Thymus (tissue), 11 donors: ENCODE measurements around the gene PTAFR. TPM values are rescaled to one million over a fixed set of nuclear protein-coding genes. Genes with fewer than 3 reads are reported as not detected.

Source experiments
- DNase-seq, 9 donors: peaks; one replicate each; pipeline ENCODE4 v3.0.0-alpha.2; 2013; ENCODE audit warnings: low spot score in 9 of 9, low read depth in 6 of 9, missing footprints in 1 of 9
- H3K27ac ChIP-seq, 2 donors: one replicate each; pipeline ENCODE4 v1.5.1; 2013; ENCODE audit warnings: control low read depth in 1 of 2, low read depth in 1 of 2, low read length in 1 of 2, mild to moderate bottlenecking in 1 of 2, moderate library complexity in 1 of 2
- H3K27me3 ChIP-seq, 2 donors: one replicate each; pipeline ENCODE4 v1.5.1; 2013; ENCODE audit warnings: low read length in 1 of 2; ENCODE audit not compliant: control insufficient read depth in 2 of 2, insufficient read depth in 1 of 2
- H3K36me3 ChIP-seq, 2 donors: one replicate each; pipeline ENCODE4 v1.5.1; 2013; ENCODE audit warnings: low read length in 1 of 2, mild to moderate bottlenecking in 1 of 2, moderate library complexity in 1 of 2; ENCODE audit not compliant: control insufficient read depth in 2 of 2, insufficient read depth in 2 of 2
- H3K4me1 ChIP-seq, 2 donors: one replicate each; pipeline ENCODE4 v1.5.1; 2013; ENCODE audit warnings: low read length in 2 of 2; ENCODE audit not compliant: control insufficient read depth in 2 of 2, insufficient read depth in 2 of 2
- H3K4me3 ChIP-seq, 2 donors: one replicate each; pipeline ENCODE4 v1.5.1; 2013; ENCODE audit warnings: low read length in 2 of 2, control low read depth in 1 of 2, mild to moderate bottlenecking in 1 of 2
- H3K9me3 ChIP-seq, 2 donors: one replicate each; pipeline ENCODE4 v1.5.1; 2013; ENCODE audit warnings: low read length in 1 of 2, mild to moderate bottlenecking in 1 of 2; ENCODE audit not compliant: control insufficient read depth in 2 of 2, insufficient read depth in 1 of 2
- WGBS: extraction: QIAGEN DNeasy Blood & Tissue Kit; methylation state at CpG from one replicate; pipeline ENCODE4 v1.1.7; 2013; 5-methylcytosine and 5-hydroxymethylcytosine counted together
- polyA plus RNA-seq: library from polyadenylated mRNA; stranded (reverse); fragments of 200-250 nt; gene quantifications from one replicate; pipeline ENCODE4 v1.2.3, GENCODE V29; 2013
- total RNA-seq: library from RNA; stranded (reverse); fragments of 120-200 nt; gene quantifications from one replicate; pipeline ENCODE4 v1.2.4, GENCODE V29; 2013
- donor health status: healthy.

PTAFR gene
- total and polyA plus RNA-seq, 2 donors, result 3.4 to 4.9 TPM

DNA sequence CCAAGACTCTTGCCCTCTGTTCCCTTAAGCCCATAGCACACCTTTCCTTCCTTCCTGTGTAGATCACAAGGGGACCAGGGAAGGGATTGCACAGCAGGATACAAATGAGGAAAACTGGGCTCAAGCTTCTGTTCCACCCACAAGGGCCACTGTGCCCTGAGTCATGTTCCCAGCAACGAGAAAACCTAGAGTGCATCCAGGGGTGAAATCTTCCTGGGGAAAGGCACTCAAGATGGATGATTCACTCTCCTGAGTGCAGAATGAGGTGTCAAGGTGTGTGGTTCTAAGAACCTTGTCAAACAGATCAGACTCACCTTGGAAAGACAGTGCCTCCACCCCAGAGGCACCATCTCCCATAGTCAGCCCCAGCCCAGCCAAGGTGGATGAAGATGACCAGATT lies 47.3 kb downstream of the PTAFR start:
- WGBS, result 98% methylated on average over 1 of the region's 1 CpG
- Histone ChIP-seq H3K4me1 (no peaks in the 10 kb centered on the region), H3K27me3 (peaks cover 0 to 2% of the 10 kb centered on the region in 2 donors), H3K4me3 (no peak overlapping the region), H3K36me3 (no peaks in the 10 kb centered on the region), H3K27ac (no peak overlapping the region), H3K9me3 (no peaks in the 10 kb centered on the region)
- DNase-seq, result no peak

DNA sequence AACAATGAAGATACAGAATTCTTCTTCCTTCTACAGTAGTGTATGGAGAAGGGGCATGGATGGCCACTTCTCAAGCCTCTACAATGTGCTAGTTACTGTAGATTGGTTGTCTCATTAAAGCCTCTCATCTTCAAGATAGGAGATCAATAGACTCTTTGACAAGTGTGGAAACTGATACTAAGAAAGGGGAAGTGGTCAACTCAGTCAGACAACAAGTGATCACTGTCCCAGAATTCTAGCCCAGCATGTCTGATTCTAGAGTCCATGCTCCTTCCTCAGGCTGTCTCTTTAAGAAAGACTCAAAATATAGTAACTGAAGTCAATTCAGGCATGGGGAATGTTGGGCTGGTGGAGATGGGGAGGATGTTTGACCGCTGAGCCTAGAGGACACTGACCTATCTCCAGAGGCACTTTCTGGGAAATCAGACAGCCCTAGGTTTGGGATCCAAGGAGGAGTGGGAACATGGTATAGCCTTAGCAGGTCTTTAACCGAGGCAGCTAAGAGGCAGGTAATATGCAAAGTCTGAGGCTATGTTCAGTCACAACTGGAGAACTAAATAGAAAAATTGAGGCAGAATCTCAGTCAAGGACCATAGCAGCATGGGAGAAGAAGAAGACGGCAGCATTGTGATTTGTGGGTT lies 48.8 kb downstream of the PTAFR start:
- Histone ChIP-seq H3K9me3 (no peaks in the 10 kb centered on the region), H3K27ac (no peak overlapping the region), H3K4me3 (no peak overlapping the region), H3K36me3 (no peaks in the 10 kb centered on the region), H3K4me1 (no peaks in the 10 kb centered on the region), H3K27me3 (peaks cover 0 to 2% of the 10 kb centered on the region in 2 donors)
- DNase-seq, result no peak
- WGBS, result 94% methylated on average over 3 of the region's 3 CpGs

GRCh38 chr1:28126783-28127490 lies 49.6 kb downstream of the PTAFR start:
- H3K4me3 ChIP-seq, result no peak overlapping the region
- H3K36me3 ChIP-seq, result no peaks in the 10 kb centered on the region
- H3K27ac ChIP-seq, result no peak overlapping the region
- peaks cover 0 to 2% of the 10 kb centered on the region in 2 donors for H3K27me3 ChIP-seq
- no peaks in the 10 kb centered on the region for H3K9me3 ChIP-seq
- WGBS, result 23% methylated on average over 5 of the region's 5 CpGs
- H3K4me1 ChIP-seq, result no peaks in the 10 kb centered on the region
- no peak for DNase-seq

DNA sequence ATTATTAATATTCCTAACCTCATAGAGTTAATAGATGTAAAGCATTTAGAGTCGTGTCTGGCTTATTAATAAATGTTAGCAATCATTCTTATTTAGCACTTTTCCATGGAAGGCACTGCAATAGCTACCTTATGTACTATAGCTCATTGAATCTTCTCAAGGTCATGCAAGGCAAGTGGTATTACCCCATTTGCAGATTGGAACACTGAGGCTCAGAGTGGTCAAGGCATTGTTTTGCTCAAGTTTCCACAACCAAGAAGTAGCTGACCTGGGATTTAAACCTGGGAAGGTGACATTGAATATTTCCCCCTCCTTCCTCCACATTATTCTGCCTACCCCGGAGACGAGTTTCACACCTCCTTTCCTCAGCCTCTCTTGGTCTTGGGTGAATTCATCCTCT lies 50.3 kb downstream of the PTAFR start:
- Histone ChIP-seq H3K27me3 (peaks cover 0 to 2% of the 10 kb centered on the region in 2 donors), H3K4me3 (no peak overlapping the region), H3K9me3 (no peaks in the 10 kb centered on the region), H3K4me1 (no peaks in the 10 kb centered on the region), H3K27ac (no peak overlapping the region), H3K36me3 (no peaks in the 10 kb centered on the region)
- DNase-seq, result no peak
- WGBS, result 86% methylated on average over 3 of the region's 3 CpGs

GRCh38 chr1:28123461-28123961 lies 53.0 kb downstream of the PTAFR start:
- no peak for DNase-seq
- no peak overlapping the region for H3K27ac ChIP-seq
- WGBS, result 76% methylated on average over 4 of the region's 4 CpGs
- H3K36me3 ChIP-seq, result no peaks in the 10 kb centered on the region
- H3K4me1 ChIP-seq, result no peaks in the 10 kb centered on the region
- peaks cover 0 to 2% of the 10 kb centered on the region in 2 donors for H3K27me3 ChIP-seq
- no peak overlapping the region for H3K4me3 ChIP-seq
- no peaks in the 10 kb centered on the region for H3K9me3 ChIP-seq

DNA sequence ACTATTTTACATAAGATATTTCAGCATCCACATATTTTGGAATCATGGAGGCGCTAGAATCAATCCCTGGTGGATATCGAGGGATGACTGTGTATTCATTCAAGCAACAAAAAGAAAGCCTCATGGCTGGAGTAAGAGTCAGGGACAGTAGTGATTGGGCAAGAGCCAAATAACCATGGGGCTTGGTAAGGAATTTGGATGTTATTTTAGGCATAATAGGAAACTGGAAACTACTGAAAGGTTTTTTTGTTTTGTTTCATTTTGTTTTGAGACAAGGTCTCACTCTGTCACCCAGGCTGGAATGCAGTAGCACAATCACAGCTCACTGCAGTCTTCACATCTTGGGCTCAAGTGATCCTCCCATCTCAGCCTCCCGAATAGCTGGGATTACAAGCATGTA lies 54.3 kb downstream of the PTAFR start:
- H3K9me3 ChIP-seq, result no peaks in the 10 kb centered on the region
- WGBS, result 96% methylated on average over 3 of the region's 3 CpGs

DNA sequence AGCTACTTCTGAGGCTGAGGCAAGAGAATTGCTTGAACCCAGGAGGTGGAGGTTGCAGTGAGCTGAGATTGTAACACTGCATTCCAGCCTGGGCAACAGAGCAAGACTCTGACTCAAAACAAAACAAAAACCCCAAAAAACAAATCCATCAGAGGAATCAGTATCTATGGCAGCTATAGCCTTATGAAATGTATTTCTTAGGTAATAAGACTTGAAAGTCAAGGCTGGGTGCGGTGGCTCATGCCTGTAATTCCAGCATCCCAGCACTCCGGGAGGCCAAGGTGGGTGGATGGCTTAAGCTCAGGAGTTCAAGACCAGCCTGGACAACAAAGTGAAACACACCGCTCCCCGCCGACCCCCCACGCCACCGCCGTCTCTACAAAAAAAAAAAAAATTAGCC lies 56.9 kb downstream of the PTAFR start:
- Histone ChIP-seq H3K27me3 (no peaks in the 10 kb centered on the region), H3K9me3 (no peaks in the 10 kb centered on the region), H3K4me3 (no peak overlapping the region), H3K4me1 (peaks cover 0 to 7% of the 10 kb centered on the region in 2 donors), H3K36me3 (no peaks in the 10 kb centered on the region), H3K27ac (no peak overlapping the region)
- WGBS, result 98% methylated on average over 8 of the region's 8 CpGs
- DNase-seq, result no peak

More for the DNA sequence above, 54.3 kb downstream of the PTAFR start:
- Histone ChIP-seq H3K36me3 (no peaks in the 10 kb centered on the region), H3K27me3 (no peaks in the 10 kb centered on the region), H3K27ac (no peak overlapping the region), H3K4me3 (no peak overlapping the region), H3K4me1 (no peaks in the 10 kb centered on the region)
- no peak for DNase-seq

DNA sequence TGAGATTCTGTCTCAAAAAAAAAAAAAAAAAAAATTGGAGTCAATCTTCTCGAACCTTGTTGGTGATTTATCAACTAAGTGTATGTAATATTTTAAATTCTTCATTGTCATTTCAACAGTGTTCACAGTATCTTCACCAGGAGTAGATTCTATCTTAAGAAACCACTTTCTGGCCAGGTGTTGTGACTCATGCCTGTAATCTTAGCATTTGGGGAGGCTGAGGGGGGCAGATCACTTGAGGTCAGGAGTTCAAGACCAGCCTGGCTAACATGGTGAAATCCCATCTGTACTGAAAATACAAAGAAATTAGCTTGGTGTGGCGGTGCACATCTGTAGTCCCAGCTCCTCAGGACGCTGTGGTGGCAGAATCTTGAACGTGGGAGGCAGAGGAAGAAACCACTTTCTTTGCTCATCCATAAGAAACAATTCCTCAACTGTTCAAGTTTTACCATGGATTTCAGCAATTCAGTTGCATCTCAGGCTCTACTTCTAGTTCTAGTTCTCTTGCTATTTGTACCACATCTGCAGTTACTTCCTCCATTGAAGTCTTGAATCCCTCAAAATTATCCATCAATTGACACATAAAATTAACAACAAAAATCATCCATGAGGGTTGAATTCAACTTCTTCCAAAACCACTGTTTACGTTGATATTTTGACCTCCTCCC lies 57.7 kb downstream of the PTAFR start:
- DNase-seq, result no peak
- 95% methylated on average over 5 of the region's 5 CpGs for WGBS
- H3K27me3 ChIP-seq, result no peaks in the 10 kb centered on the region
- H3K36me3 ChIP-seq, result no peaks in the 10 kb centered on the region
- no peaks in the 10 kb centered on the region for H3K9me3 ChIP-seq
- H3K4me3 ChIP-seq, result no peak overlapping the region
- no peak overlapping the region for H3K27ac ChIP-seq
- H3K4me1 ChIP-seq, result peaks cover 0 to 7% of the 10 kb centered on the region in 2 donors

- Histone ChIP-seq H3K36me3 (no peaks in the 10 kb centered on the region), H3K27ac (no peak overlapping the region), H3K4me3 (no peak overlapping the region), H3K9me3 (no peaks in the 10 kb centered on the region), H3K27me3 (no peaks in the 10 kb centered on the region), H3K4me1 (peaks cover 0 to 7% of the 10 kb centered on the region in 2 donors)
- WGBS, result 6% methylated on average over 4 of the region's 4 CpGs
- DNase-seq, result peak in 3 of 9 donors; percentile 11 to 47 (median 12)
These were observed 61.2 kb downstream of the PTAFR start for GRCh38 chr1:28115267-28115666.
